Effector memory CD4-positive, alpha-beta T cell (primary cell): ENCODE data around the gene LRRC71.
"Not testable (repeated sequence)": the region's sequence is repeated elsewhere in the genome, so short reads cannot be mapped to it uniquely, and the experiment has no call there.

Source experiments
- DNase-seq, 3 donors: peaks; one replicate each; pipeline ENCODE4 v3.0.0-alpha.2; 2020
- H3K27ac ChIP-seq: 2 replicates; pipeline ENCODE4 v1.7.0; 2013; ENCODE audit warnings: mild to moderate bottlenecking, low read length, moderate library complexity; ENCODE audit not compliant: insufficient read depth, poor library complexity, severe bottlenecking
- H3K27me3 ChIP-seq: replicated peaks from 2 replicates; pipeline ENCODE4 v1.7.0; 2013; ENCODE audit warnings: mild to moderate bottlenecking, low read length; ENCODE audit not compliant: insufficient read depth, control insufficient read depth, poor library complexity, severe bottlenecking
- H3K36me3 ChIP-seq: 2 replicates; pipeline ENCODE4 v1.7.0; 2013; ENCODE audit warnings: mild to moderate bottlenecking, low read length, moderate library complexity; ENCODE audit not compliant: control insufficient read depth, insufficient read depth
- H3K4me1 ChIP-seq: 2 replicates; pipeline ENCODE4 v1.7.0; 2013; ENCODE audit warnings: low read length, mild to moderate bottlenecking; ENCODE audit not compliant: control insufficient read depth, insufficient read depth, poor library complexity, severe bottlenecking
- H3K4me3 ChIP-seq: 2 replicates; pipeline ENCODE4 v1.7.0; 2013; ENCODE audit warnings: low read length, low read depth, mild to moderate bottlenecking; ENCODE audit not compliant: insufficient read depth, poor library complexity, severe bottlenecking
- H3K9me3 ChIP-seq: 2 replicates; pipeline ENCODE4 v1.7.0; 2013; ENCODE audit warnings: mild to moderate bottlenecking, low read length, moderate library complexity; ENCODE audit not compliant: control insufficient read depth

LRRC71 gene

GRCh38 chr1:156914440-156914856 lies 6.0 kb upstream of the LRRC71 start:
- H3K4me3 ChIP-seq = no peak overlapping the region
- no peaks in the 10 kb centered on the region for H3K36me3 ChIP-seq
- H3K9me3 ChIP-seq = no peaks in the 10 kb centered on the region
- DNase-seq = no peak
- no peak overlapping the region for H3K27ac ChIP-seq
- no peaks in the 10 kb centered on the region for H3K4me1 ChIP-seq
- peaks cover 7% of the 10 kb centered on the region for H3K27me3 ChIP-seq

- no peak overlapping the region for H3K4me3 ChIP-seq
- no peak overlapping the region for H3K27ac ChIP-seq
- peaks cover 56% of the 10 kb centered on the region for H3K27me3 ChIP-seq
- H3K36me3 ChIP-seq = no peaks in the 10 kb centered on the region
- peaks cover 10% of the 10 kb centered on the region for H3K4me1 ChIP-seq
- no peak for DNase-seq
- H3K9me3 ChIP-seq = no peaks in the 10 kb centered on the region
These were observed 659 bp downstream of the LRRC71 start for GRCh38 chr1:156921053-156921529.

- no peak for DNase-seq
- Histone ChIP-seq H3K36me3 (no peaks in the 10 kb centered on the region), H3K27me3 (peaks cover 71% of the 10 kb centered on the region), H3K27ac (no peak overlapping the region), H3K9me3 (no peaks in the 10 kb centered on the region), H3K4me3 (no peak overlapping the region), H3K4me1 (peaks cover 22% of the 10 kb centered on the region)
These were observed 2.7 kb downstream of the LRRC71 start for GRCh38 chr1:156922986-156923669.

DNA sequence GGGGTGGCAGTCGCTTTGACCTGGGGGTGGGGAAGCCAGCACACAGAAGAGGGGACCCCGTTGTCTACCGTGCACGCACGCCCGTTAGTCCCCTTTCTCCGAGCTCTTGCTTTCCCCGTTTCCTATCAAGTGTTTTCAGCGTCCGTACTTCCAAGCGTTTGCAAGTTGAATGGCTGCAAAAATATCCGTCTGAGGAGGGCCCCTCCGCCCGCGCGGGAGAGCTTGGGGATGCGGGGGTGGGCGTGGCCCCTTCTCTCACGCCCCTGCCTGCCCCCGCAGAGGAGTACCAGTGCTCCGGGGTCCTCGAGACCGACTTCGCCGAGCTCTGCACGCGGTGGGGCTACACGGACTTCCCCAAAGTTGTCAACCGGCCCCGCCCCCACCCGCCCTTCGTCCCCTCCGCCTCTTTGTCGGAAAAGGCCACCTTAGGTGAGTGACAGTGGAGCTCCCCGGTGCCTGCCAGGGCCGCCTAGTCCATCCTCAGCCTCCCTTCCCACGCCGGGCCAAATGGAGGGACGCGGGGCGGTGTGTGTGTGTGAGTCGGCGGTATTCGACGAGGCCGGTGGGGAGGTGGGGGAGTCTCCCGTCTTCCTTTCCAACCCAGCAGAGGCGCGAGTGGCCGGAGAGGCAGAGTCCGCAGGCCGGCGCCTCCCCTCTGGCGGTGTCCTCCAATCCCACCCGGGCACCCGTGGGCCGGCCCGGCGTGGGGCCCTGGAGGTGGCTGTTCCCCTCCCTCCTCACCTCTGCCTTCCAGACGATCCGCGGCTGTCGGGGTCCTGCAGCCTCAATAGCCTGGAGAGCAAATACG lies 3.4 kb downstream of the LRRC71 start:
- H3K36me3 ChIP-seq = no peaks in the 10 kb centered on the region
- H3K4me1 ChIP-seq = peaks cover 22% of the 10 kb centered on the region
- no peak overlapping the region for H3K4me3 ChIP-seq
- no peak for DNase-seq
- no peaks in the 10 kb centered on the region for H3K9me3 ChIP-seq
- H3K27ac ChIP-seq = no peak overlapping the region
- H3K27me3 ChIP-seq = peaks cover 74% of the 10 kb centered on the region

GRCh38 chr1:156924478-156925153 lies 4.2 kb downstream of the LRRC71 start:
- no peaks in the 10 kb centered on the region for H3K9me3 ChIP-seq
- no peak overlapping the region for H3K4me3 ChIP-seq
- DNase-seq = no peak
- no peaks in the 10 kb centered on the region for H3K36me3 ChIP-seq
- peaks cover 22% of the 10 kb centered on the region for H3K4me1 ChIP-seq
- peaks cover 76% of the 10 kb centered on the region for H3K27me3 ChIP-seq
- H3K27ac ChIP-seq = no peak overlapping the region

- no peak for DNase-seq
- Histone ChIP-seq H3K4me1 (peaks cover 22% of the 10 kb centered on the region), H3K36me3 (no peaks in the 10 kb centered on the region), H3K27ac (no peak overlapping the region), H3K4me3 (no peak overlapping the region), H3K27me3 (peaks cover 70% of the 10 kb centered on the region), H3K9me3 (no peaks in the 10 kb centered on the region)
These were observed 5.0 kb downstream of the LRRC71 start for GRCh38 chr1:156925154-156926010.

- Histone ChIP-seq H3K36me3 (no peaks in the 10 kb centered on the region), H3K4me3 (no peak overlapping the region), H3K4me1 (peaks cover 22% of the 10 kb centered on the region), H3K9me3 (no peaks in the 10 kb centered on the region), H3K27ac (no peak overlapping the region), H3K27me3 (peaks cover 62% of the 10 kb centered on the region)
- no peak for DNase-seq
These were observed 5.7 kb downstream of the LRRC71 start for GRCh38 chr1:156926175-156926574.

DNA sequence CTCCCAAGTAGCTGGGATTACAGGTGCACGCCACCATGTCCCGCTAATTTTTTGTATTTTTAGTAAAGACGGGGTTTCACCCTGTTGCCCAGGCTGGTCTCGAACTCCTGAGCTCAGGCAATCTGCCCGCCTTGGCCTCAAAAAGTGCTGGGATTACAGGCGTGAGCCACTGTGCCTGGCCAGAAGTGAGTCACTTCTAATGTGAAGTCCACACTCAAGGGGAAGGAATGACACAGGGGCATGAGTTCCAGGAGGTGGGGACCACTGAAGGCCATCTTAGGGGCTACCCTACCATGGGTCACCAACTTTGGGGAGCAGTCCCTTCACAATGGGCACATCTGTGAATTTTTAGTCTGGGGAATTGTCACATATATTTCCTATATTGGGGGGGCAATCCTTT lies 6.3 kb downstream of the LRRC71 start:
- not testable (repeated sequence) for H3K4me3 ChIP-seq, DNase-seq, H3K36me3 ChIP-seq, H3K9me3 ChIP-seq, H3K27ac ChIP-seq
- H3K4me1 ChIP-seq = peaks cover 22% of the 10 kb centered on the region
- peaks cover 57% of the 10 kb centered on the region for H3K27me3 ChIP-seq

- Histone ChIP-seq H3K4me3 (peak overlapping the region; percentile 16), H3K27ac (no peak overlapping the region), H3K4me1 (peaks cover 22% of the 10 kb centered on the region), H3K27me3 (peaks cover 52% of the 10 kb centered on the region), H3K9me3 (no peaks in the 10 kb centered on the region), H3K36me3 (no peaks in the 10 kb centered on the region)
- DNase-seq = peak; percentile 16 to 46 (median 31)
These were observed 7.0 kb downstream of the LRRC71 start for GRCh38 chr1:156927215-156928042.
